Mucosa of rectum (tissue), 2 donors: ENCODE results near the gene CHRM3.

Source experiments
- H3K27ac ChIP-seq, 2 donors: one replicate each; pipeline ENCODE4 v1.7.0; 2013; ENCODE audit warnings: inconsistent platforms in 2 of 2, low read depth in 2 of 2, low read length in 2 of 2
- H3K27me3 ChIP-seq, 2 donors: one replicate each; pipeline ENCODE4 v1.7.0; 2013; ENCODE audit warnings: low read length in 2 of 2; ENCODE audit not compliant: control insufficient read depth in 2 of 2, insufficient read depth in 2 of 2
- H3K36me3 ChIP-seq, 2 donors: one replicate each; pipeline ENCODE4 v1.7.0; 2013; ENCODE audit warnings: low read length in 2 of 2; ENCODE audit not compliant: control insufficient read depth in 2 of 2, insufficient read depth in 2 of 2
- H3K4me1 ChIP-seq, 2 donors: one replicate each; pipeline ENCODE4 v1.7.0; 2013; ENCODE audit warnings: low read length in 2 of 2, mild to moderate bottlenecking in 1 of 2; ENCODE audit not compliant: control insufficient read depth in 2 of 2, insufficient read depth in 2 of 2
- H3K4me3 ChIP-seq, 2 donors: one replicate each; pipeline ENCODE4 v1.7.0; 2013; ENCODE audit warnings: low read length in 2 of 2
- H3K9ac ChIP-seq, 2 donors: one replicate each; pipeline ENCODE4 v1.7.0; 2013; ENCODE audit warnings: low read length in 2 of 2, low read depth in 1 of 2, mild to moderate bottlenecking in 1 of 2
- H3K9me3 ChIP-seq, 2 donors: one replicate each; pipeline ENCODE4 v1.7.0; 2013; ENCODE audit warnings: low read length in 2 of 2; ENCODE audit not compliant: control insufficient read depth in 2 of 2
- donor health status: healthy.
- donor health status: Normal muscosa, but diverticular disease.

CHRM3 gene

GRCh38 chr1:239429163-239429562 lies 42.8 kb downstream of the CHRM3 start:
- Histone ChIP-seq H3K4me1 (no peaks in the 10 kb centered on the region), H3K4me3 (no peak overlapping the region), H3K9me3 (no peaks in the 10 kb centered on the region), H3K36me3 (no peaks in the 10 kb centered on the region), H3K27ac (no peak overlapping the region), H3K27me3 (no peaks in the 10 kb centered on the region), H3K9ac (no peak overlapping the region)

GRCh38 chr1:239432255-239432654 lies 45.9 kb downstream of the CHRM3 start:
- no peak overlapping the region for H3K27ac ChIP-seq
- H3K4me3 ChIP-seq = no peak overlapping the region
- no peak overlapping the region for H3K9ac ChIP-seq
- H3K27me3 ChIP-seq = no peaks in the 10 kb centered on the region
- no peaks in the 10 kb centered on the region for H3K4me1 ChIP-seq
- no peaks in the 10 kb centered on the region for H3K36me3 ChIP-seq
- H3K9me3 ChIP-seq = no peaks in the 10 kb centered on the region

- H3K4me1 ChIP-seq = no peaks in the 10 kb centered on the region
- no peak overlapping the region for H3K27ac ChIP-seq
- H3K4me3 ChIP-seq = no peak overlapping the region
- no peaks in the 10 kb centered on the region for H3K27me3 ChIP-seq
- H3K9me3 ChIP-seq = no peaks in the 10 kb centered on the region
- no peak overlapping the region for H3K9ac ChIP-seq
- no peaks in the 10 kb centered on the region for H3K36me3 ChIP-seq
Measured at GRCh38 chr1:239434181-239434580, 47.8 kb downstream of the CHRM3 start.
